GM06990 (cell line): ENCODE data around the gene SOX5.

Source experiments
- DNase-seq: peaks from one replicate; pipeline ENCODE4 v3.0.0-alpha.2; 2011; ENCODE audit not compliant: insufficient read length; ENCODE audit errors: extremely low read depth
- H3K27me3 ChIP-seq: replicated peaks from 2 replicates; pipeline ENCODE4 v1.6.0; 2011; ENCODE audit warnings: low read length; ENCODE audit not compliant: control insufficient read depth, insufficient read depth
- H3K36me3 ChIP-seq: 2 replicates; pipeline ENCODE4 v1.5.1; 2011; ENCODE audit warnings: low read length; ENCODE audit not compliant: control insufficient read depth, insufficient read depth
- H3K4me3 ChIP-seq: replicated peaks from 2 replicates; pipeline ENCODE4 v1.5.1; 2011; ENCODE audit warnings: low read depth, mild to moderate bottlenecking, control low read depth, low read length
- CTCF ChIP-seq: IDR thresholded peaks from 2 replicates; pipeline ENCODE4 v1.5.1; 2011; ENCODE audit warnings: low read length, control low read depth, mild to moderate bottlenecking, inconsistent platforms; ENCODE audit not compliant: insufficient read depth, poor library complexity, severe bottlenecking

SOX5 gene

DNA sequence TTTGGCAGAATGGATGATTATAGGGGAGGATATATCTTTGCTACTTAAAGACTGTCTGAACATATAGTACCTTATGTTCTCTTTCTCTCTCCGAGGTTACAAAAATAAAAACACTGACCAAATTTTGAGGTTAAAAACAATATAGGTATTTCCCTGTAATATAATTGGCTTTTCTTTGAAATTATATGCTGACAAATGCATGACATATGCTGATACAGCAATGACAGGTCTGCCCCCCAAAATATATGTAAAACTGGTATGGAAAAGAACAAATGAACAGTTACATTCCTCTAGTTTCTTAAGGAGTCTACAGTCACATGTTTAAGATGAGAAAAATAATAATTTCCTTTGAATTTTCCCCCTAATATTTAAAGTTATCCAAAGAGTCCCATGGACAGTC is 405.7 kb downstream of the SOX5 start:
- Histone ChIP-seq H3K4me3 (no peak overlapping the region), H3K36me3 (no peaks in the 10 kb centered on the region), H3K27me3 (no peaks in the 10 kb centered on the region; the same call in 1 of the 2 replicates)
- DNase-seq = no peak
- TF ChIP-seq CTCF = no peak

GRCh38 chr12:23542187-23542586 is 407.3 kb downstream of the SOX5 start:
- H3K36me3 ChIP-seq = no peaks in the 10 kb centered on the region

GRCh38 chr12:23540572-23540971 is 408.9 kb downstream of the SOX5 start:
- DNase-seq = no peak
- H3K27me3 ChIP-seq = no peaks in the 10 kb centered on the region
- no peaks in the 10 kb centered on the region for H3K36me3 ChIP-seq
- TF ChIP-seq CTCF = no peak
- no peak overlapping the region for H3K4me3 ChIP-seq

More at GRCh38 chr12:23542187-23542586, 407.3 kb downstream of the SOX5 start:
- H3K27me3 ChIP-seq = no peaks in the 10 kb centered on the region
- TF ChIP-seq CTCF = no peak
- no peak overlapping the region for H3K4me3 ChIP-seq
- DNase-seq = no peak

- no peak for TF ChIP-seq CTCF
- peak; percentile 22 for DNase-seq
- Histone ChIP-seq H3K27me3 (no peaks in the 10 kb centered on the region), H3K36me3 (no peaks in the 10 kb centered on the region), H3K4me3 (no peak overlapping the region)
Measured at GRCh38 chr12:23536293-23536692, 413.2 kb downstream of the SOX5 start.

DNA sequence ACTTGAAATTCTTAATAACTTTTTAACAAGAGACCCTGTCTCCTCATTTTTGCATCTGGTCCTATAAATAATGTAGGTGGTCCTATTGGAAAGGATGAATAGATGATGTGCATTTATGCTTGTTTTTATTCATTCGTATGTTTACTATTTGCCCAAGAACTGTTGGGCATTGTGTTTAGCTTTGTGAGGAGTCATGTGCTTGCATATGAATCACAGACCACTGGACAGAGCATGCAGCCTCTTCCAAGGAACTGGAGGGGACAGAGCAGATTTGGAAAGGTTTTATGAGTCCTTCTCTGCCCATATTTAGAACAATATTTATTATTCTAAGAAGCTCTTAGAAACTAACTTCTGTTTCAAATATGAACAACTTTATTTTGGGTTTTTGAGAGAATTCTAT is 414.0 kb downstream of the SOX5 start:
- Histone ChIP-seq H3K36me3 (no peaks in the 10 kb centered on the region), H3K4me3 (no peak overlapping the region), H3K27me3 (no peaks in the 10 kb centered on the region)
- DNase-seq = no peak
- no peak for TF ChIP-seq CTCF

GRCh38 chr12:23534196-23534595 is 415.3 kb downstream of the SOX5 start:
- Histone ChIP-seq H3K27me3 (no peaks in the 10 kb centered on the region), H3K36me3 (no peaks in the 10 kb centered on the region), H3K4me3 (no peak overlapping the region)
- no peak for DNase-seq
- TF ChIP-seq CTCF = no peak
